Keratinocyte (primary cell): ENCODE data around the gene GBGT1. TPM values are rescaled to one million over a fixed set of nuclear protein-coding genes. Genes with fewer than 3 reads are reported as not detected.

Experiments
- DNase-seq: peaks from one replicate; pipeline ENCODE4 v3.0.0-alpha.2; 2011; ENCODE audit warnings: low read depth, missing footprints, low spot score
- FAIRE-seq: peaks from 2 replicates; lab custom pipeline; 2011; peaks lifted over from hg19 to GRCh38; lab: Jason Lieb, UNC
- H2AFZ ChIP-seq: 2 replicates; pipeline ENCODE4 v1.6.0; 2012; ENCODE audit warnings: low read length, control low read depth, inconsistent platforms; ENCODE audit not compliant: control insufficient read depth
- H3K27ac ChIP-seq: 2 replicates; pipeline ENCODE4 v1.5.1; 2011; ENCODE audit warnings: low read length; ENCODE audit not compliant: control insufficient read depth, insufficient read depth
- H3K27me3 ChIP-seq: 3 replicates; pipeline ENCODE4 v1.6.0; 2011; ENCODE audit warnings: low read length; ENCODE audit not compliant: control insufficient read depth, insufficient read depth; ENCODE audit errors: extremely low read depth
- H3K36me3 ChIP-seq, 2 experiments: 2 replicates in 1 of 2; 3 replicates in 1 of 2; pipeline ENCODE4 v1.5.1; 2011; ENCODE audit warnings: low read length in 2 of 2, mild to moderate bottlenecking in 1 of 2; ENCODE audit not compliant: control insufficient read depth in 2 of 2, insufficient read depth in 2 of 2; ENCODE audit errors: extremely low read depth in 1 of 2
- H3K4me1 ChIP-seq: 3 replicates; pipeline ENCODE4 v1.5.1; 2011; ENCODE audit warnings: low read length; ENCODE audit not compliant: control insufficient read depth, insufficient read depth; ENCODE audit errors: extremely low read depth
- H3K4me2 ChIP-seq: 3 replicates; pipeline ENCODE4 v1.6.0; 2011; ENCODE audit warnings: low read depth, low read length; ENCODE audit not compliant: control insufficient read depth, insufficient read depth; ENCODE audit errors: extremely low read depth
- H3K4me3 ChIP-seq, 3 experiments: fragments of 200-600 bp in 1 of 3; sonication (generic) in 1 of 3; 2 replicates in 2 of 3; 3 replicates in 1 of 3; pipeline ENCODE4 v1.5.1; 2011 to 2016; ENCODE audit warnings: low read length in 3 of 3, mild to moderate bottlenecking in 3 of 3, control low read depth in 2 of 3, inconsistent platforms in 1 of 3, low read depth in 1 of 3, mixed read lengths in 1 of 3, mixed run types in 1 of 3, moderate library complexity in 1 of 3; ENCODE audit not compliant: control insufficient read depth in 2 of 3, insufficient read depth in 2 of 3; ENCODE audit errors: extremely low read depth in 1 of 3
- H3K79me2 ChIP-seq: 2 replicates; pipeline ENCODE4 v1.6.0; 2012; ENCODE audit warnings: low read length; ENCODE audit not compliant: control insufficient read depth, insufficient read depth
- H3K9ac ChIP-seq: 3 replicates; pipeline ENCODE4 v1.6.0; 2011; ENCODE audit warnings: low read length; ENCODE audit not compliant: control insufficient read depth, insufficient read depth; ENCODE audit errors: extremely low read depth
- H3K9me1 ChIP-seq: 3 replicates; pipeline ENCODE4 v1.6.0; 2011; ENCODE audit warnings: low read length; ENCODE audit not compliant: control insufficient read depth, insufficient read depth; ENCODE audit errors: extremely low read depth
- H3K9me3 ChIP-seq: 2 replicates; pipeline ENCODE4 v1.5.1; 2012; ENCODE audit warnings: low read depth, low read length; ENCODE audit not compliant: control insufficient read depth
- H4K20me1 ChIP-seq: 3 replicates; pipeline ENCODE4 v1.6.0; 2011; ENCODE audit warnings: low read length; ENCODE audit not compliant: control insufficient read depth, insufficient read depth; ENCODE audit errors: extremely low read depth
- CTCF ChIP-seq, 3 experiments: IDR thresholded peaks in 1 of 3; conservative IDR thresholded peaks in 1 of 3; optimal IDR thresholded peaks in 1 of 3; 2 replicates in 2 of 3; 3 replicates in 1 of 3; pipeline versions ENCODE3 to v1.5.1; 2011; ENCODE audit warnings: low read length in 3 of 3, mild to moderate bottlenecking in 3 of 3, moderate library complexity in 2 of 3, control low read depth in 1 of 3, inconsistent platforms in 1 of 3; ENCODE audit not compliant: insufficient read depth in 2 of 3; ENCODE audit errors: extremely low read depth in 1 of 3
- EZH2 ChIP-seq: IDR thresholded peaks from one replicate; pipeline ENCODE4 v1.6.1; 2012; ENCODE audit warnings: inconsistent platforms, mild to moderate bottlenecking, low read length, moderate library complexity
- dilution Hi-C: fragments of 300-500 bp; cut with MboI; formaldehyde crosslinking; loops from one replicate; pipeline ENCODE4 v1.7.0; 2020; ENCODE audit warnings: low sequenced_read_pairs; ENCODE audit not compliant: extremely low pct_ligation_motif_present
- polyA plus RNA-seq, 5 experiments: library from polyadenylated mRNA; depleted of rRNA in 3 of 5; stranded (reverse) in 3 of 5; stranded (forward) in 1 of 5; unstranded in 1 of 5; fragments of >200 nt; gene quantifications; 1 replicate in 1 of 5; 2 replicates in 3 of 5; 3 replicates in 1 of 5; pipeline versions ENCODE4 v1.2.1 to v1.2.3, GENCODE V29; 2011 to 2012; ENCODE audit warnings: missing spikeins in 2 of 5, low read depth in 1 of 5, low replicate concordance in 1 of 5

Gene GBGT1
- polyA plus RNA-seq, 1 donor (not counting 4 experiments of a cell fraction or from before 2014, with no cell fraction given), result 0.54 TPM

- H2AFZ ChIP-seq, result no peak overlapping the region
- peaks cover 7% of the 10 kb centered on the region for H4K20me1 ChIP-seq
- peaks cover 21 to 32% of the 10 kb centered on the region in 2 experiments for H3K36me3 ChIP-seq
- no peak overlapping the region for H3K27ac ChIP-seq
- H3K27me3 ChIP-seq, result no peaks in the 10 kb centered on the region
- no peaks in the 10 kb centered on the region for H3K79me2 ChIP-seq
- no peak overlapping the region for H3K4me3 ChIP-seq
- H3K4me2 ChIP-seq, result no peak overlapping the region
- H3K9me1 ChIP-seq, result no peaks in the 10 kb centered on the region
- TF ChIP-seq EZH2 (no peak), CTCF (optimal IDR thresholded peaks at IDR 0.05 in 1 of 3, IDR thresholded peaks at IDR 0.05 in 1 of 3, conservative IDR thresholded peaks at IDR 0.05 in 1 of 3; ENCODE audit: extremely low read depth in 1 of 3, insufficient read depth in 2 of 3, low read length in 3 of 3) (no peak)
- no peak overlapping the region for H3K9ac ChIP-seq
- peaks cover 6% of the 10 kb centered on the region for H3K4me1 ChIP-seq
- FAIRE-seq (no peak), DNase-seq (no peak)
- H3K9me3 ChIP-seq, result no peaks in the 10 kb centered on the region
- dilution Hi-C loops, result no loop called here
Measured at GRCh38 chr9:133107961-133108793, 55.5 kb downstream of the GBGT1 start.

DNA sequence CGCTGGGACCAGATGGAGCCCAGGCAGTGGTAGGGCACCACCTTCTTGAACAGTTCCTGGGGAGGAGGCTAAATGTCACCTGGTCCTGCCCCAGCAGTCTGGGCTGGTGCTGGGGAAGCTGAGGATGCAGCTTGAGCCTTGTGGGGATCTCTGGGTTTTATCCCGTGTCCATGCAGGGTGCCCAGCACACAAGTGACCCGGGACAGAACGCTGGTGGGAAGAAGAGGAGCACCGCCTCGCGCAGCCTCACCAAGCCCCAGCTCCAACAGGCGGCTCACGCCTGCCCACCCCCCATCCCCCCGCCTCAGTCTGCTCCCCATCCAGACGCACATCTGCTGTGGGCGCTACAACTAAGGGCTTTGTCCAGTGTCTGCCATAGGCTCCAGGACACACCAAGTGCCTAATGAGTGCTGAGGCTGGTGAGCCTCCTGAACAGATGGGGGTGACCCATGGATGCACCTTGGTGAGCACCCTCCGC is 56.4 kb downstream of the GBGT1 start:
- no peak for TF ChIP-seq CTCF (optimal IDR thresholded peaks at IDR 0.05 in 1 of 3, IDR thresholded peaks at IDR 0.05 in 1 of 3, conservative IDR thresholded peaks at IDR 0.05 in 1 of 3; ENCODE audit: extremely low read depth in 1 of 3, insufficient read depth in 2 of 3, low read length in 3 of 3)
- TF ChIP-seq EZH2, result no peak
- Histone ChIP-seq H3K9me1 (no peaks in the 10 kb centered on the region), H3K79me2 (no peaks in the 10 kb centered on the region), H3K9me3 (no peaks in the 10 kb centered on the region), H3K4me1 (no peaks in the 10 kb centered on the region), H3K27me3 (no peaks in the 10 kb centered on the region), H4K20me1 (no peaks in the 10 kb centered on the region), H3K36me3 (peaks cover 21 to 37% of the 10 kb centered on the region in 2 experiments), H3K4me2 (no peak overlapping the region), H3K27ac (no peak overlapping the region), H2AFZ (no peak overlapping the region), H3K9ac (no peak overlapping the region), H3K4me3 (no peak overlapping the region)
- no peak for FAIRE-seq
- dilution Hi-C loops, result no loop called here
- no peak for DNase-seq
